A549 treated with GW870086 at 1 μM for 4 hours (cell line): ENCODE data around the gene ZMYM4. TPM values are rescaled to one million over a fixed set of nuclear protein-coding genes. Genes with fewer than 3 reads are reported as not detected.

Source experiments
- total RNA-seq: library from RNA; stranded (reverse); fragments of 200-300 nt; extraction: Qiagen RNA extraction; gene quantifications from 5 replicates; pipeline ENCODE4 v1.2.3, GENCODE V29; 2022; ENCODE audit warnings: low read depth

The ZMYM4 gene
- 7.8 to 13.2 TPM (median 12.5 TPM) in 5 replicates for total RNA-seq

GRCh38 chr1:35268282-35269200, at the start of gene ZMYM4:
TSS of gene ZMYM4 (plus strand) at chr1:35268709. CDS start at chr1:35269047, 338 bp downstream.

Other genes with a start within 250 kb of the ZMYM4 start
- 4.2 to 6.2 TPM (median 4.8 TPM) in 5 replicates for gene ZMYM6, start 236.8 kb upstream of the ZMYM4 start, total RNA-seq
- 4.6 to 7.3 TPM (median 6.0 TPM) in 5 replicates for gene ZMYM1, start 189.3 kb upstream of the ZMYM4 start, total RNA-seq
- gene SFPQ, start 75.6 kb upstream of the ZMYM4 start, total RNA-seq, result 181 to 278 TPM (median 188 TPM) in 5 replicates